ENCODE measurements around the gene MFAP2.

MFAP2 gene

DNA sequence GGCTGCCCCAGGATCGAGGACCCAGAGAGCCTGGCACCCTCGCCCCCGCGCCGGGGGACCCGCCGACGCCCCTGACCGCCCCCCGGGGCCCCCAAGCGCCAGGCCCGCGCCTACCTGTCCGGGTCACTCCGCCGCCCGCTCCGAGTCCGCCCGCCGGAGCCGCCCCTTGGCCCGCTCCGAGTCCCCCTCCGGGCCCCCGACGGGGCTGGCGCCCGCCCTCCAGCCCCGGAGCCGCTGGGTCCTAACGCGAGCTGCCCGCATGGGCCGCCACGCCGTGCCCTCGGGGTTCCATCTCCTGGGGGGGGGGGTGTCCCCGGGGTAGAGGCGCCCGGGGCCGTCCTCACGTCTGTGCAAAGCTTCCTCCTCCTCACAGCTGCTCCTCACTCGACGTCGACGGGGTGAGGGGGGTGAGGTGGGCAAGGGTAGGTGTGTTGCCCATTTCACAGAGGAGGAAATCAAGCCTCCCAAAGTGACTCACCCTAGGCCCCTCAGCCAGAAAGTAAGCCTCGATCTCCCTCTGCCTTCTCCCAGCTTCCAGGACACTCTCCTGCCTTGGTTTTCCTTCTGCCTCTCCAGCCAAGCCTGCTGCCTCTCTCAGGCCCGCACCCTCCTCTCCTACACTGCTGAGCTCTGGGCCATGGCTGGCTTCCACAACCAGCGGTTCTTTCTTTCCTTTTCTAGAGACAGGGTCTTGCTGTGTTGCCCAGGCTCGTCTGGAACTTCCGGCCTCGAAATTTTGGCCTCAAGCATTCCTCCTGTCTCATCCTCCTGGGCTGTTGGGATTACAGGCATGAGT, at the start of gene MFAP2:
TSS of gene MFAP2 (minus strand) at position 148 of the 796 bp plus-strand sequence. CDS start 2,347 bp downstream, outside the sequence.
- no peak for TF ChIP-seq POLR2A (IDR thresholded peaks at IDR 0.05; ENCODE audit: low read length)
- TF ChIP-seq GATA1 (IDR thresholded peaks at IDR 0.05; ENCODE audit: low read depth, low read length): no peak
- DNase-seq: no peak

DNA sequence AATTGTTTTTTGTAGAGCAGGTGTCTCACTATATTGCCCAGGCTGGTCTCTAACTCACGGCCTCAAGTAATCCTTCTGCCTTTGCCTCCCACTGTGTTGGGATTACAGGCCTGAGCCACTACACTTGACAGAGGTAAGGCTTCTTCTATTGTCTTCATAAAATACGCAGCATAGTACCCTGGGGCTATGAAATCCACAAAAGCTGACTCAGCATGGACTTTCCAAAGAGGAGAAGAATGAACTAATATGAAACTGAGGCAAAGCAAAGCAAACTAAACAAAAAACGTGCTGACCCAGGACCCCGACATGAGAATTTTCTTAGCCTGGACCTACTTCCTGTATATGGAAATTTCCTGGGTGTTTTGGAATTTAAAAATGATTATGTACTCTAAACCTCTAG, 49.8 kb upstream of the MFAP2 start:
- TF ChIP-seq GATA1 (IDR thresholded peaks at IDR 0.05; ENCODE audit: low read depth, low read length) (no peak), POLR2A (IDR thresholded peaks at IDR 0.05; ENCODE audit: low read length) (no peak)
- DNase-seq: no peak

DNA sequence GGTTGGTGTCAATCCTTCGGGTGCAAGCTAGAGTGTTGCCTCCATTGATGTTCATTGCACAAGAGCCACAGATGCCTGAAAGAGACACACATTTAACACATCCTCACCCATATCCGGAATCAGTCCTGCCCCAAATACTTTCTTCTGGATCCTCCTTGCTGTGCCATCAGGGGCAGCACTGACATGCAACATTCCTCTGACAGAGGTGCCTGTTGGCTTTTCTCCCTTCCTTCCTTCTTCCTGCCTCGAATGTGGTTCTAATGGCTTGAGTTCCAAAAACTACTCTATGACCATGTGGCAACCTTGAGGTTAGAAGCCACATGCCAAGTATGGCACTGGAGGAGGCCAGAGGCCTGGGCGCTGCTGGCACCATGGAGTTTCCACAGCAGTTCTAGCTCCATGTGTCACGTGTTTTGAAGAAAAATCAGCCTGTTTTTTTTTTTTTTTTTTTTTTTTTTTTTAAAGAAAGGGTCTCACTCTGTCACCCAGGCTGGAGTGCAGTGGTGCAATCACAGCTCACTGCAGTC, 48.3 kb upstream of the MFAP2 start:
- no peak for DNase-seq
- TF ChIP-seq POLR2A (IDR thresholded peaks at IDR 0.05; ENCODE audit: low read length): no peak
- no peak for TF ChIP-seq GATA1 (IDR thresholded peaks at IDR 0.05; ENCODE audit: low read depth, low read length)

DNA sequence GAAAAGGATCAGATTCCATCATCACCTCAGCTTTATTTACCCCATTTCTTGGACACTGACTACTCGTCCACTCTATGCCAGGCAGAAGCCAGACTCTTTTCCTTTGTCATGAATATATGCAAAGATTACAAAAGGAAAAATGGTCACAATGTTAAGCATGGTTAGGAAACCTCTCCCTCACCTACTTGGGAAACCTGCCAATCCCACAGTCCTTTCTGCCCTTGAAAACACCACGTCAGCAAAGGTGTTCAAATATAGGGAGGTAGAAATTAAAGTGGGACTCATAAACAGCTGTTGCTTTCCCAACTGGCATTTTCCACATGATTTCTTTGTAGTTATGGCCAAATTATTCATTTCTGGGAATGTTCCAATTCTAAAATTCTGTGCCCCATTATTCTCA, 47.5 kb upstream of the MFAP2 start:
- DNase-seq: no peak
- no peak for TF ChIP-seq POLR2A (IDR thresholded peaks at IDR 0.05; ENCODE audit: low read length)
- TF ChIP-seq GATA1 (IDR thresholded peaks at IDR 0.05; ENCODE audit: low read depth, low read length): no peak

GRCh38 chr1:17027403-17027802, 47.0 kb upstream of the MFAP2 start:
- DNase-seq: no peak
- TF ChIP-seq GATA1 (IDR thresholded peaks at IDR 0.05; ENCODE audit: low read depth, low read length) (no peak), POLR2A (IDR thresholded peaks at IDR 0.05; ENCODE audit: low read length) (no peak)

- no peak for DNase-seq
- TF ChIP-seq GATA1 (IDR thresholded peaks at IDR 0.05; ENCODE audit: low read depth, low read length) (no peak), POLR2A (IDR thresholded peaks at IDR 0.05; ENCODE audit: low read length) (no peak)
Observed at GRCh38 chr1:17024721-17025120, 44.3 kb upstream of the MFAP2 start.

DNA sequence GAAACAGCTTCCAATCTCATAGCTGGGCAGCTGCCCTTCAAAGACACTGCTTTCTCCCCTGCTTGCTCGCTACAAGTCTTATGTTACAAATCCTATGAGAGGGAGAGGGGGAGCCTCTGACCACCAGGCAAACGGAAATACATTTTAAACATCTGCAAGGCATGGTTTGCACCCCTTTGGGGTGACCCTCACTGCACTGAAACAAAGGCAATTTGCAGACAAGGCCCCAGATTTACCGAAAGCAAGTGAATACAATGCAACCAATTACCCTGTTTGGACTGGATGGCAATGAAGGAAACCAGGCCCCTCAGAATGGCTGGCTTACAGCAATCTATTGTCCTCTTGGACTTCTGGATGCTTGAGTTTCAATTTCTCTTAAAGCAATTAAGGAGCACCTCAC, 43.2 kb upstream of the MFAP2 start:
- no peak for DNase-seq
- TF ChIP-seq POLR2A (IDR thresholded peaks at IDR 0.05; ENCODE audit: low read length): no peak
- no peak for TF ChIP-seq GATA1 (IDR thresholded peaks at IDR 0.05; ENCODE audit: low read depth, low read length)

DNA sequence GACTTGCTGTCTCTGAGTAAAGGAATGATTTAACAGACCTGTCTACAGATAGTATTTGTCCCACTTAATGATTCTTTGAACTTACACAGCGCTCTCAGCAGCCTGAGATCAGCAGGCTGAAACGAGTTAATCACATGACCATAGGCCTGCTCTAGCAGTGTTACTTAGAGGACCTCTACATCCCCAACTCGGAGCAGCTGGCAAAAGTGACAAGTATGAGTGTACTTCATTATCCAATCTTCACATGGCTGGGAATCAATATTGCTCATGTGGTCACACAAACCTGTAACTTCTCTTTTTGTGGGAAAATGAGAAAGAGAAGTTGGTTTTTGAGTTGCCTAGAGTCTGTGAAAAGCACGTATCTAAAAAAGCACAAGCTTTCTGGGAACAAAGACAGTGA, 42.7 kb upstream of the MFAP2 start:
- TF ChIP-seq POLR2A (IDR thresholded peaks at IDR 0.05; ENCODE audit: low read length) (no peak), GATA1 (IDR thresholded peaks at IDR 0.05; ENCODE audit: low read depth, low read length) (no peak)
- no peak for DNase-seq

DNA sequence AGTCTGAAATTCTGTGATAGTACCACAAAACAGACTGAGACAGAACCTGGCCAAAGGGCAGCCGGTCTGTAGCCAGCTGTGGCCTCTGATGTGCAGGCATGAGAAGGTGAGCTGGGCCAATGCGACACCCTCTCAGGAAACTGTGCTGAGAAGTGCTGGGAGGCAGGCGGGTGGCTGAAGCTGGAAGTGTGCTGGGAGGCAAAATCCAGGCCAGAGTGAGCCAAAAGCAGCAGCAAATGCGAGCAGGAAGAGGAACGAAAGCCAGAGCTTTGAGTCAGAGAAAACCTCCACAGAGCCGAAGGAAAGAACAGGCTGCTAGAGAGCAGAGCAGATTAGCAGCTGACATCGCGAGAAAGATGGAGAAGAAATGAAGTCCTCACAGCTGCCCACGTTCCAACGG, 41.5 kb upstream of the MFAP2 start:
- TF ChIP-seq GATA1 (IDR thresholded peaks at IDR 0.05; ENCODE audit: low read depth, low read length) (no peak), POLR2A (IDR thresholded peaks at IDR 0.05; ENCODE audit: low read length) (no peak)
- no peak for DNase-seq

- no peak for DNase-seq
- no peak for TF ChIP-seq POLR2A (IDR thresholded peaks at IDR 0.05; ENCODE audit: low read length)
- TF ChIP-seq GATA1 (IDR thresholded peaks at IDR 0.05; ENCODE audit: low read depth, low read length): no peak
Observed at GRCh38 chr1:17020502-17020901, 40.1 kb upstream of the MFAP2 start.

DNA sequence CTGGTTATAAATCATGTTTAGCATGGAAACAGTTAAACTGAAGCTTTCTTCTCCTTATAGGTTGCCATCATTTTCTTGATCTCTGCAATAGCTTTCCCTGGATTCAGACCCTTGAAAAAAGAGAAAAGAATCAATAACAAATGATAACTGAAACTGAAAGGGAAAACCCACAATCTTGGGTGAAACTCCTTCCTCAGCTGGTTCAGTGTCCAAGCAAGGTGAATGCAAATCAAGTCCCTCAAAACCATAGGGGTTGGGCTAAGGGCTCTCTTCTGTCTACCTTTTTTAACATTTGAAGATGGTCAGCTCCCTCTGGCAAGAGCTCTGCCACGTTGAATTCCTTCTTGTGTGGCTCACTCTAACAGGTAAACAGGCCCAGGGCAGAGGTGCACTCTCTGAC, 38.4 kb upstream of the MFAP2 start:
- TF ChIP-seq POLR2A (IDR thresholded peaks at IDR 0.05; ENCODE audit: low read length) (no peak), GATA1 (IDR thresholded peaks at IDR 0.05; ENCODE audit: low read depth, low read length) (no peak)
- no peak for DNase-seq

DNA sequence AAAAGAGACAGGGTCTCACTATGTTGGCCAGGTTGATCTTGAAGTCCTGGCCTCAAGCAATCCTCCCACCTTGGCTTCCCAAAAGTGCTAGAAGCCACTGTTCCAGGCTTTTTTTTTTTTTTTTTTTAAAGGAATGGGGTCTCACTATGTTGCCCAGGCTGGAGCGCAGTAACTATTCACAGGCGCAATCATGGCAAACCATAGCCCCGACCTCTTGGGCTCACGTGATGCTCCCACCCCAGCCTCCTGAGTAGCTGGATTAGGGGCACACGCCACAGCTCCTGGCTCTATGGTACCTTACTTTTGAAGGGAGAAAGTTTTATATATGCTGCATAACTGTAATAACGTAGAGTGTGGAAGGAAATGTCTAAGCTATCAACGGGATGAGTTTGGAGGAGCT, 37.0 kb upstream of the MFAP2 start:
- TF ChIP-seq POLR2A (IDR thresholded peaks at IDR 0.05; ENCODE audit: low read length) (no peak), GATA1 (IDR thresholded peaks at IDR 0.05; ENCODE audit: low read depth, low read length) (no peak)
- no peak for DNase-seq

DNA sequence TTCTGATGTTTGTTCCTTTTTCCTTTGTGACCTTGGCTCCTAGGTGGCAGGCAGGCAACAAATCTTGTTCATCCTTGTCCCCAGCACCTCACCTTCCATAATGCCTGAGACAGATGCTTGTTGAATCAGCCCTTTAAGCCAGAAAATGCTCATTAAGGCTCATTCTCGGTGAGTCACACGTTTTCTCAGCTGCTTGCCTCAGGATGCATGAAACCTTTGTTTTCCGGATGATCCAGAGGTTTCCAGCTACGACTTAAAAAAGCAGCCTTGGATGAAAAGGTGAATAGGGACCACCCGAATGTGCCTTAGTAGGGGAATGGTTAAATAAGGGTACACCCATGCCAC, 35.9 kb upstream of the MFAP2 start:
- DNase-seq: no peak

GRCh38 chr1:17014671-17015567, 34.5 kb upstream of the MFAP2 start:
- DNase-seq: no peak
- no peak for TF ChIP-seq POLR2A (IDR thresholded peaks at IDR 0.05; ENCODE audit: low read length)
- TF ChIP-seq GATA1 (IDR thresholded peaks at IDR 0.05; ENCODE audit: low read depth, low read length): no peak

More for the DNA sequence above, 35.9 kb upstream of the MFAP2 start:
- TF ChIP-seq GATA1 (IDR thresholded peaks at IDR 0.05; ENCODE audit: low read depth, low read length): no peak
- no peak for TF ChIP-seq POLR2A (IDR thresholded peaks at IDR 0.05; ENCODE audit: low read length)

Measured in erythroblast (primary cell).